Stimulated activated CD4-positive, alpha-beta T cell treated with anti-CD3 and anti-CD28 coated beads, Interleukin-4, amount 100 ng/mL, for 24 hours (primary cell): ENCODE results near the gene GDPGP1.
A peak's percentile ranks its signal among the peaks of the same experiment; 100 is the strongest.

ENCODE experiments used
- DNase-seq: peaks from one replicate; pipeline ENCODE4 v3.0.0-alpha.2; 2020

Gene GDPGP1

GRCh38 chr15:90205050-90205848 is 28.8 kb upstream of the GDPGP1 start:
- no peak for DNase-seq

- no peak for DNase-seq
Measured at GRCh38 chr15:90205886-90206285, 28.1 kb upstream of the GDPGP1 start.

GRCh38 chr15:90207252-90207651 is 26.8 kb upstream of the GDPGP1 start:
- no peak for DNase-seq

GRCh38 chr15:90208356-90208755 is 25.7 kb upstream of the GDPGP1 start:
- DNase-seq = no peak

GRCh38 chr15:90209591-90209990 is 24.4 kb upstream of the GDPGP1 start:
- peak; percentile 24 for DNase-seq

- no peak for DNase-seq
Measured at GRCh38 chr15:90210593-90210992, 23.4 kb upstream of the GDPGP1 start.

GRCh38 chr15:90211009-90211408 is 23.0 kb upstream of the GDPGP1 start:
- no peak for DNase-seq

- DNase-seq = no peak
Measured at GRCh38 chr15:90211440-90212143, 22.4 kb upstream of the GDPGP1 start.

GRCh38 chr15:90212221-90213098 is 21.5 kb upstream of the GDPGP1 start:
- DNase-seq = no peak

- DNase-seq = no peak
Measured at GRCh38 chr15:90213122-90213817, 20.7 kb upstream of the GDPGP1 start.

- no peak for DNase-seq
Measured at GRCh38 chr15:90213818-90214204, 20.2 kb upstream of the GDPGP1 start.

- DNase-seq = no peak
Measured at GRCh38 chr15:90214553-90215196, 19.3 kb upstream of the GDPGP1 start.

GRCh38 chr15:90217671-90218394 is 16.2 kb upstream of the GDPGP1 start:
- no peak for DNase-seq

GRCh38 chr15:90219421-90220141 is 14.4 kb upstream of the GDPGP1 start:
- DNase-seq = peak; percentile 55

- peak; percentile 28 for DNase-seq
Measured at GRCh38 chr15:90221246-90221900, 12.6 kb upstream of the GDPGP1 start.

- no peak for DNase-seq
Measured at GRCh38 chr15:90222547-90222946, 11.5 kb upstream of the GDPGP1 start.

- DNase-seq = no peak
Measured at GRCh38 chr15:90223441-90224165, 10.4 kb upstream of the GDPGP1 start.

- DNase-seq = no peak
Measured at GRCh38 chr15:90225047-90225446, 9.0 kb upstream of the GDPGP1 start.

GRCh38 chr15:90225504-90226234 is 8.3 kb upstream of the GDPGP1 start:
- DNase-seq = no peak
